HG03196 (cell line): Measurements from ENCODE around the gene CYP46A1.
A peak's percentile ranks its signal among the peaks of the same experiment; 100 is the strongest.
"Not testable (repeated sequence)": the region's sequence is repeated elsewhere in the genome, so short reads cannot be mapped to it uniquely, and the experiment has no call there.

ENCODE experiments used
- ATAC-seq: cut with Tn5 transposase; IDR thresholded peaks from one replicate; pipeline ENCODE4 v1.9.1; 2021; ENCODE audit not compliant: unreplicated experiment

The CYP46A1 gene

DNA sequence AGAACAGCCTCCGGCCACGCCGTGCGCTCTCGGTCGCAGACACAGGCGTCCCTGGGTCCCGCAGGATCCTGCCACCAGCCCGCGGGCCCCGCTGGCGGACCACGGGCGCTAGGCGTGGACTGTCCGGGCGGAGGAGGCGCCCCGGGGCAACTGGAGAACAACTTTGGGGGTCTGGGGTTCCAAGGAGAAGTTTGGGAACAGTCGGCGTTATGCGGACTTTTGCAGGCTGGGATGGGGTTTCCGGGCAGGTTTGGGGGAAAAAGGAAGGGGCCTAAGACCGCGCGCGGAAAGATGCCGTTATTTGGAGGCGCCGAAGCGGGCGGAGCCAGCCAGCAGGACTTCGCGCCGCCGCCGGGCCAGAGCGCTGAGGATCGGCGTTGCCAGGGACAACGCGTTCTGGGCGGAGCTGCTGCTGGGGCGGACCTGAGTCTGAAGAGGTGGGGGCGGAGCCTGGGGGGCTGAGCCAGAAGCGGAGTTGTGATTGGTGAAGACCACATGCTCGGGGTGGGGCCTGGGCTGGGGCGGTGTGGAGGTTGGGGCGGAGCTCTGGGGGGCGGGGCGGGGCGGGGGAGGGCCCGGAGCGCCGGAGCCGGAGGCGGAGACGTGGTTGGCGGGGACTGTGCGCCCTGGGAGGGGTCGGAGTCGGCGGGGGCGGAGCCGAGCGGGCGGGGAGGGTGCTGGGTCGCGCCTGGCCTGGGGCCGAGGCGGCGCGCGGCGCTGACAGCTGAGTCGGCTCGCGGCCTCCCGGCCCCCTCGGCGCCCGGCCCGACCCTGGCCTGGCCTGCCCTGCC is at the start of gene CYP46A1:
CYP46A1 (plus strand) TSS at position 680 of the 791 bp plus-strand sequence. CDS start 120 bp downstream, outside the sequence.
- ATAC-seq = peak; percentile 91

GRCh38 chr14:99634443-99634842 is 49.7 kb upstream of the CYP46A1 start:
- ATAC-seq = no peak

GRCh38 chr14:99635116-99635515 is 49.0 kb upstream of the CYP46A1 start:
- ATAC-seq = no peak

DNA sequence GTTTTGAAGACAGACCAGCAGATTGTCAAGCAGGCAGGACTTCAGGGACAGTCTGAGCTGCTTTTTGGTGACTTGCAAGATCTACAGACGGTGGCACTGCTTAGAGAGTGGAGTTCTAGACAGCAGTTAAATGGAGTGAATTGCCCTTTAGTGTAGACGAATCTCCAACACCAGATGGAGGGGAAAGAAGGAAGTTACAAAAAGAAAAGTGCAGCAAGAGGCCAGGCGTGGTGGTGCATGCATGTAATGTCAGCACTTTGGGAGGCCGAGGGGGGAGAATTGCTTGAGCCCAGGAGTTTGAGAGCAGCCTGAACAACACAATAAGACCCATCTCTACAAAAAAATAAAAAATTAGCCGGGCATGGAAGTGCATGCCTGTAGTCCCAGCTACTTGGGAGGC is 47.6 kb upstream of the CYP46A1 start:
- no peak for ATAC-seq

DNA sequence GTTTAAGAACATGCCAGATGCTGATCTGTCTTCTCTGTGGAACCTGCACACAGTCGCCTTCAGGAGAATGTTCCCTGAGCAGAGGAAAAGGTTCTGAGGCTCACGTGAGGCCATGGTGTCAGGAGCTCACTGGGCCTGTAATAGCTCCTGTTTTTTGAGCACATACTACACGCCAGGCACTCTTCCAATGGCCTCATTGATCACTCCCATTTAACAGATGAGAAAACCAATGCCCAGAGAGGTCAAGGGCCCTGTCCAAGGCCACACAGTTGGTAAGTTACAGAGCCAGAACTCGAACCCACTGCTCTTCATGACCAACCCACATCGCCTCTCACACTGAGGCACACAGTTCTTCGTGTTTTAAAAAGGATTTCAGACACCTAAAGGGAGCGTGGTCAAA is 46.5 kb upstream of the CYP46A1 start:
- no peak for ATAC-seq

GRCh38 chr14:99642771-99643170 is 41.3 kb upstream of the CYP46A1 start:
- ATAC-seq = not testable (repeated sequence)

GRCh38 chr14:99643343-99643742 is 40.8 kb upstream of the CYP46A1 start:
- no peak for ATAC-seq

GRCh38 chr14:99644035-99644587 is 40.0 kb upstream of the CYP46A1 start:
- ATAC-seq = no peak

GRCh38 chr14:99644723-99645544 is 39.2 kb upstream of the CYP46A1 start, which contains the start of gene HHIPL1:
Gene HHIPL1, plus strand, starts transcription at chr14:99645129. Its CDS starts 79 bp downstream, at chr14:99645208.
- no peak for ATAC-seq

DNA sequence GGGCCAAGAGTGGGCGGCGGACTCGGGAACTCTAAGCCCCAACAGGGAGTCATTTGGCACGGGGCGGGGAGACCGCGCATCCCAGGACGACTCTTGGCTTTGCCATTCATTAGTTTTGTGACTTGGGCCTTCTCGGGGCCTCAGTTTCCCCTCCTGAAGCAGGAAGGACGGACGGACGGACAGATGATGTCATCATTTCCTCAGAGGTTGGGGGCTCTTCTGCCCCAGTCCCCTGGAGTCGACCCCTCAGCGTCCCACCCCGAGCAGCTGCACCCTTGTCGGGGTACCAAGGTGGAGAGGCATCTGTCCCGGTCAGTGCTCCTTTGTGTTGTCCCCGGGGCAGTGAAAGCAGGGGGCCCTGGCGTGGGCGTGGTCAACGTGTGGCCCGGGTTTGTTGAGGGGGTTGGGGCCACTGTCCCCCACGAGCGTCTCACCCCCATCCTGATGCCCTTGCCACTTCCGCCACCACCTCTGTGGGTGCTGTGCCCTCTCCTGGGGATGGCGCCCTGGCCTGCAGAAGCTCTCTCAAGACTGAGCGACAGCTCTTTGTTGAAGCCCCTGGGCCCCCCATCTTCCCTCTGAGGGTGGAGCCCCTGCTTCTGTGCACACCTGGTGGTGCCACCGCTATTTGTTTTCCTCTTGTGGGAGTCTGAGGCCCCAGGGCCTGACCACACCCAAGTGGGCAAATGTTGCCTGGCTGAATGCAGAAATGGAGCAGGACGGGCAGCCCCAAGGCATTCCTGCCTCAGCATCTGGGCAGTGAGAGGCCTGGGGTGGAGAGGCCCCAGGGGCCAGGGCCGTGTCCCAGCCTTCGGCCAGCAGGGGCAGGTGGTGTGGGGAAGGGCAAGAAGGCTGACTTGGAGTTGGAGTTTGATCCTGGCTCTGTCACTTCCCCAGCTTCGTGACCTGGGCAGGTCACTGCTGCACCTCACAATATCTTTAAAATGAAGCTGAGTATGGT is 38.3 kb upstream of the CYP46A1 start:
- no peak for ATAC-seq

DNA sequence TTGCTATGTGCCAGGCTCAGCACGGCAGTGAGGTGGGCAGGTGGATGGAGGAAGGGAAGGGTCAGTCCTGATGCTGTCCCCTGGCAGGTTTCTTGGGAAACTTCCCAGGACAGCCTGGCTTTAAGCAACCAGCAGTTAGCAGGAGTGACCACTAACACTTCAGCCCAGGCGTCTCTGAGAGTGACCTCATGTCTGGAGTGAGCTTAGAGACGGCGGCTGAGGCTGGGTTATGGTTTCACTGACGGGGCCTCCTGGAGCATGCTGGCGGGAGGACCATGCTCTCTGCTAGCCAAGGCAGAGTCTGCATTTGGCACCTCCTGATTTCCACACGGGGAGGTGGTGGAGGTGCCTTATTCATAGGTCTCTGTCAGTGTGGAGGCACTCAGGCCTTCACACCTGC is 36.7 kb upstream of the CYP46A1 start:
- no peak for ATAC-seq

DNA sequence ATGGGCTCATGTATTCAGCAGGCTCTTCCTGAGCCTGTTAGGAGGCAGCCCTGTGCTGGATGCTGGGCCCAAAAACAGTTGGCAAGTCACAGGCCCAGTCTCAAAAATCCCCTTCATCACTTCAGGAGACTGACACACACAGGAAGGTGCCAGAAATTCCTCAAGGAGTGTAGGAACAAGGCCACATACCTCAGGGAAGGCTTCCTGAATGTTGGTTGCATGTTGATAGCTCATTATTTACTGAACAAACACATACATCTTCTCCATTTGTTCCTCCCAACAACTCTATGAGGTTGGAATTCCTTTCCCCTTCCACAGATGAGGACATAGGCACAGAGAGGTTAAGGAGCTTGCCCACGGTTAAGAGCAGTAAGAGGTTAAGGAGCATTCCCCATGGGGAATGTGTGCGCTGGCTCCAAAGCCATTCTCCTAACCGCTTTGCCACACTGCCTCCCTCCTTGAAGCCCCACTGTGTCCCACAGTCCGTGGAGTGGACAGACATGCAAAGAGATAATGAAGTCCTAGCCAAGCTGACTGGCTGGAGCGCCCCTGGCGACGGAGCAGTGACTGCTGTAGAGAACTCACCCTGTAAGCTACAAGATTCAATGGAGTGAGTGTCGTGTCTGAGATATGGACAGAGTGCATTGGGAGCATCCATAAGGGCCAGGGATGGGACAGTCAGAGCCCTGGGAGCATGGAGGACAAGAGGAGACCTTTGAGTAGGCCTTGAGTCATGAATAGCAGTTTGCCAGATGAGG is 35.9 kb upstream of the CYP46A1 start:
- ATAC-seq = no peak

DNA sequence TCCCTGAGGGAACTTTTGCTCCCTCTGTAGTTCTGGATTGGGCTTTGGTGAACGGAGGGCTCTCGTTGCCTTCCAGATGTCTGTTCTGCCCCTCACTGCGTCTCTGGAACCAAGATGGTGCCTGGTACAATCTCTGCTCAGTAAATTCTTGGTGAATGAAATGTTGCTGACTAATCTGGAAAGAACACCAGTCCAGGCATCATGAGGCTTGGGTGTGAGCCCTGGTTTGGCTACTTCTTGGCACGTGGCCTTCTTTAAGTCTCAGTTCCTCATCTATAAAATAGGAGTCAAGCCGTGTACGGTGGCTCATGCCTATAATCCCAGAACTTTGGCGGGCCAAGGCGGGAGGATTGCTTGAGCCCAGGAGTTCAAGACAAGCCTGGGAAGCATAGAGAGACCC is 34.9 kb upstream of the CYP46A1 start:
- no peak for ATAC-seq

- no peak for ATAC-seq
These were observed 34.5 kb upstream of the CYP46A1 start for GRCh38 chr14:99649643-99650042.

DNA sequence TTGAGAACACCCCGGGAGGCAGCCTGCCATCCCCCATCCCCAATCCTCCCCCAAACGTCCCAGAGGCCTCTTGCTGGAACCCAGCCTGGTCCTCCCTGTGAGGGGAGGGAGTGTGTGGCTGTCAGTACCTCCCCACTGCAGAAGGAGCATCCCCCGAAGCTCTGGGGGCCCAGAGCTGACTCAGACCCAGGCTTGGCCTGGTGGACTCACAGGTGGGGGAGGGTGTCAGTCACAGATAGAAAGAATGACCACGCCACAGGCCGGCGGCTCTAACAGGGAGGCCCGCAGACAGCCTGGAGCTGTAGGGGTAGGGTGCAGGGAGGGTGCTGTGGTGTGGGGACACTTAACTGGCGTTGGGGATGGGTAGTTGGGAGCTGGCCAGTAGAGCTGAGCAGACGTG is 33.9 kb upstream of the CYP46A1 start:
- no peak for ATAC-seq

DNA sequence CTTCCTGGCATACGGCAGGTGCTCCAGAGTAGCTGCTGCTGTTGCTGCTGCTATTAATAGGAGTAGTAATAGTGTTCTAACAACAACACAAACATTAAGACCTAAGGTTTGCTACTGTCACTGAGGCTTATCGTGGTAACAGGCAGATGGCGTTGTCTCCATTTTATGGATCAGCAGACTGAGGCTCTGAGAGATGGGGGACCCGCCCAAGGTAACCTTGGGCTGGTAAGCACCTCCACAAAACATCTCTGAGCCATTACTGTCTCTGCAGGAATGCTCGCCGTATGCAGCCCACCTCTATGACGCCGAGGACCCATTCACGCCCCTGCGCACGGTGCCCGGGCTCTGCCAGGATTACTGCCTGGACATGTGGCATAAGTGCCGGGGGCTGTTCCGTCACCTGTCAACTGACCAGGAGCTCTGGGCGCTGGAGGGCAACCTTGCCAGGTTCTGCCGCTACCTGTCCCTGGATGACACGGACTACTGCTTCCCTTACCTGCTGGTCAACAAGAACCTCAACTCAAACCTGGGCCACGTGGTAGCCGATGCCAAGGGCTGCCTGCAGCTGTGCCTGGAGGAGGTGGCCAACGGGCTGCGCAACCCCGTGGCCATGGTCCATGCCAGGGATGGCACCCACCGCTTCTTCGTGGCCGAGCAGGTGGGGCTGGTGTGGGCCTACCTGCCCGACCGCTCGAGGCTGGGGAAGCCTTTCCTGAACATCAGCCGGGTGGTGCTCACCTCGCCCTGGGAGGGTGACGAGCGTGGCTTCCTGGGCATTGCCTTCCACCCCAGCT is 31.9 kb upstream of the CYP46A1 start:
- ATAC-seq = no peak

GRCh38 chr14:99654235-99654985 is 29.7 kb upstream of the CYP46A1 start:
- ATAC-seq = no peak

DNA sequence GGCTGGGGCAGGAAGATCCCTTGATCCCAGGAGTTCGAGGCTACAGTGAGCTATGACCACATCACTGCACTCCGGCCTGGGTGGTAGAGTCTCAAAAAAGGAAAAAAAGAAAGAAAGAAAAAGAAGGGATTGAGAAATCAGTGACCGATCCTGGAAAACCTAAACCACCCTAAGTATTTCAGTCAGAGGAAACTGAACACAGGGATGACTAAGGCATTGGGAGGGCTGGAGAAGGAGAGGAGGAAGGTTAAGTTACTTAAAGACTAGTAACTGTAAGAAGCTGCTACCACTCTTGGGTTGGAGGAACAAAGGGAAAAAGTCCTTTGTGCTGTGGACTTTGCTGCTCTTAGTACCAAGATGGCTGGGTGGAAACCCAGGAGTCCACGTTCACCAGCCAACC is 28.6 kb upstream of the CYP46A1 start:
- ATAC-seq = no peak
